Spleen (tissue), 7 donors: ENCODE measurements around the gene ACTMAP.
"Not testable (repeated sequence)": the region's sequence is repeated elsewhere in the genome, so short reads cannot be mapped to it uniquely, and the experiment has no call there.

ENCODE experiments used
- CTCF ChIP-seq, 11 experiments: fragments of 200-600 bp in 7 of 11; fragments of 450-650 bp in 4 of 11; sonication (generic) in 4 of 11; IDR thresholded peaks in 8 of 11; conservative IDR thresholded peaks in 3 of 11; 1 replicate in 7 of 11; 2 replicates in 4 of 11; pipeline versions ENCODE4 v1.4.0 to v1.8.0; 2016 to 2021; ENCODE audit warnings: antibody characterized with exemption in 11 of 11, inconsistent platforms in 4 of 11, mild to moderate bottlenecking in 1 of 11
- POLR2A ChIP-seq, 3 donors: fragments of 450-650 bp; IDR thresholded peaks; one replicate each; pipeline ENCODE4 v1.5.1; 2017; ENCODE audit warnings: antibody characterized with exemption in 3 of 3, mild to moderate bottlenecking in 1 of 3
- donor health status: DM: no; HTN: no; CAD: no; lungs with moderate emphysema.
- donor health status: DM: no; HTN: no; CAD: no.
- donor health status: DM: no; HTN: no; CAD: no.

- TF ChIP-seq CTCF (IDR thresholded peaks at IDR 0.05 in 8 of 11, conservative IDR thresholded peaks at IDR 0.05 in 3 of 11); POLR2A (IDR thresholded peaks at IDR 0.05): not testable (repeated sequence)
These were observed 18.0 kb downstream of the ACTMAP start for GRCh38 chr19:40732304-40732703.
